G401.6 (cell line): ENCODE measurements around the gene PHLDA3.

Source experiments
- FAIRE-seq: peaks from 2 replicates; lab custom pipeline; 2012; peaks lifted over from hg19 to GRCh38; lab: Jason Lieb, UNC

The PHLDA3 gene

GRCh38 chr1:201468844-201469644 is at the start of gene PHLDA3:
Gene PHLDA3 (minus strand): TSS chr1:201469188. CDS start chr1:201468786, 402 bp downstream.
- FAIRE-seq = peak; percentile 44

DNA sequence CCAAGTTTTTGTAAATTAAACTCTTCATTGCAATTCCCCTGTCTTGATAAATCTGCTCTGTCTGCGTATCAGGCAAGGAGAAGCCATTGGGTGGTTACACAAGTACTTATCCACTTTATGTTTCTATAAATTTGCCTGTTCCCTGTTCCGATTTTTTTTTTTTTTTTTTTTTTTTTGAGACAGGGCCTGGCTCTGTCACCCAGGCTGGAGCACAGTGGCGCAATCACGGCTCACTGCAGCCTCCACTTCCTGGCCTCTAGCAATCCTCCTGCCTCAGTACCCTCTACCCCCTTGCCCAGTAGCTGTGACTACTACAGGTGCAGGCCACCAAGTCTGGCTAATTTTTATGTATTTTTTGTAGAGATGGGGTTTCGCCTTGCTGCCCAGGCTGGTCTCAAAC is 49.1 kb upstream of the PHLDA3 start:
- no peak for FAIRE-seq

DNA sequence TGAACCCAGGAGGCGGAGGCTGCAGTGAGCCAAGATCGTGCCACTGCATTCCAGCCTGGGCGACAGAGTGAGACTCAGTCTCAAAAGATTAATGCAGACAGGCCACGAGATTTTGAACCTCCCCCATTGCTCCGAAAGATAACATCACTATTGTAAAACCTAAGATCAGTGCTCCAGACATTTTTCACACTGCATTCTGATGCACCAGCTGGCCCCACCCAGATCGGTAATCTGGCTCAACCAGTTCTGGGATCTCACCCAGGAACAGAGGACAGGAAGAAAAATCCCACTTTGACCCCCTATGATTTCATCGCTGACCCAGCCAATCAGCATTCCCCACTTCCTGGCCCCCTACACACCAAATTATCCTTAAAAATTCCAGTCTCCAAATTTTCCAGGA is 48.6 kb upstream of the PHLDA3 start:
- no peak for FAIRE-seq

DNA sequence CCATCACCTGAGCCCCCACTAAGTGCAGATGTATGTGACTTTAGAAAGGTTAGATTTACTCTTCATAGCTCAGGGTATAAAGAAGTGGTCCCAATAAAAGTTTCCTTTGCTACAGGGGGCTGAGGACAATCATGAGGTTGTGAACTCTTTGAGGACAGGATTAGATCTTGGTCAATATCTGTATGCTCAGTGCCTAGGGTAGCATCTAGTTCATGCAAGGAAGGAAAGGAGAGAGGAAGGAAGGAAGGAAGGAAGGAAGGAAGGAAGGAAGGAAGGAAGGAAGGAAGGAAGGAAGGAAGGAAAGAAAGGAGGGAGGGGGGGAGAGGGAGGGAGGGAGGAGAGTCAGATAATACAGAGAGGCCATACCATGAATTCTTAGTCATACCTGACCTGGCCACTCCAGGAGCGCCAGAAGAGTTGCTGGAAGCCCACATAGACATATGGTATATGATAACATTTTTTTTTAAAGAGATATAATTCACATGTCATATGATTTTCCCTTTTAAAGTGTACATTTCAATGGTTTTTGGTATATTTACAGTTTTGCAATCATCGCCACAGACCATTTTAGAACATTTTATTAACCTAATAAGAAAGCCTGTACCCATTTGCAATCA is 47.6 kb upstream of the PHLDA3 start:
- no peak for FAIRE-seq

- no peak for FAIRE-seq
These were observed 46.9 kb upstream of the PHLDA3 start for GRCh38 chr1:201515895-201516294.

GRCh38 chr1:201515062-201515750 is 46.2 kb upstream of the PHLDA3 start:
- FAIRE-seq = no peak

DNA sequence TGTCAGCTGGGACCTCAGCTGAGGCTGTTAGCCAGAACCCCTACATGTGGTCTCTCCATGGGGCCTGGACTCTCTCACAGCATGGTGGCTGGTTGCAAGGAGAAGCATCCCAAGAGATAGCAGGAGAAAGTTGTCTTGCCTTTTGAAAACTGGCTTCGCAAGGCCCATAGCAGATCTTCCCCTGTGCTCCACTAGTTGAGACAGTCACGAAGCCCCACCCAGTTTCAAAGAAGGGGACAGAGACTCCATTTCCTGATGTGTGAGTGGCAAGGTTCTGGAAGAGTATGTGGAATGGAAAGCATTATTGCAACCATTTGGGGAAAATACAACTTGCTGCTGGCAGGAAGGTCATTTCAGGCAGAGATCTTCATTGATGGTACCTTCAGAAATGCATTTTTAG is 45.5 kb upstream of the PHLDA3 start:
- FAIRE-seq = no peak

GRCh38 chr1:201513498-201514243 is 44.7 kb upstream of the PHLDA3 start:
- FAIRE-seq = no peak

DNA sequence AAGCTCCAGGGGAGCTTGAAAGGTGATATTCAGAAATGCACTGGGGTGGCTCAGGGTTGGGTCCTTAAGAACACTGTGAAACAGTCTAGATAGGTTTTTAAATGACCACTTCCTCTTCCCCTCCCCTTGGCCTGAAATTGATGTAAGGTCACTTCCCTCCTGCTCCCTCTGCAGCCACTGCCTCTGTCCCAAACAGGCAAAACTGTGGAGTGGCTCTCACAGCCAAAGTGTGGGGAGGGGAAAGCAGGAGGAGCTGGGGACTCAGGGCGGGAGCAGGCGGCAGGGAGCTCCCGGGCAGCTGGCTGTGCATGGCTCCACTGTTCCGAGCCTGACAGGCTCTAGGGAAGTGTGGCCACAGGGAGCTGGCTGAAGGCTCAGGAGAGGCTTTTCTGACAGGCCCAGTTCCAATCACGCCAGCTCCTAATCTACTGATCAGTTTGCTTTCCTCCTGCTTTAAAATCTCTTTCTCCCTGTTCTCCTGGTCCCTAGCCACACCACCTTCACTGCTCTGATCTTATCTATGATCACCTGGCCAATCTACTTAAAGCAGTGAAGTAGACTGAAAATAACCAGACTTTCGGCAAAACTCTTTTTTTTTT is 43.1 kb upstream of the PHLDA3 start:
- no peak for FAIRE-seq

DNA sequence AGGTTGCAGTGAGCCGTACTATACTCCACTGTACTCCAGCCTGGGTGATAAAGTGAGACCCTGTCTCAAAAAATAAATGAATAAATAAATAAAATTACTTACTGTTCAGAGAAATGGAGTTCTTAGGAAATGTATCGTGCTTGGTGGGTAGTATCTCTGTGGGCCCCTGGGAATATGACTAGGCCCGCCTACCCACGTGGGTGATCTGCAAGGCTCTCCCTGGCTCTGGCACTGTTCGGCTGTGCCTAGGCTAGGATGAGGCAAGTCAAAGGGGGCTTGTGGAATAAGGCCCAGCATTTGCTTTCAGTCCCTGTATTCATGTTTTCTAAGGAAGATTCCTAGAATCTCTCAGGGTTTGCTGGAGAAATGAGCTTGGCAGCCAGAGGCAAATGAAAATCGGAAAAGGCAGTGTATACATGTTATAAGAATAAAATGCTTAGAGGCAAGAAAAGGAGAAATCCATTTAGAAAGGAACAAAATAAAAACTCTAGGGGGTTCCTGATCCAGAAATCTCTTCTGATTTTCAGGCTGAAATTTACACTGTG is 42.5 kb upstream of the PHLDA3 start:
- FAIRE-seq = no peak

DNA sequence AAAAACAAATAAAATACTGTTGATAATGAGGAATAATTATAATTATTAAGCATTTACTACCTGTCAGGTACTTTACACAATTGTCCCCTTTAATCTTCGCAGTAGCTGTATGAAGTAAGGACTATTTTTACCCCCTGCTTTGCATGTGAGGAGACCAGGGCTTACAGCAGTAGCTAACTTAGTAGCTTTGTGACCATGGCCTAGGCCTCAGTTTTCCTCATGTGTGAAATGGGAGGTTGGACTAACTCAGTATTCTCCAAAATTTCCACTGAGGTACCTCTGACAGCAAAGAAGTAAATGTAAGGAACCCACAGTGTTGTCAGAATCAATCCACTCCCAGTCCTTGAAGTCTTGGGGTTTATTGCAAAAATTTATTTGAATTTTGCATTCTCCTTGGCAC is 41.7 kb upstream of the PHLDA3 start:
- no peak for FAIRE-seq

DNA sequence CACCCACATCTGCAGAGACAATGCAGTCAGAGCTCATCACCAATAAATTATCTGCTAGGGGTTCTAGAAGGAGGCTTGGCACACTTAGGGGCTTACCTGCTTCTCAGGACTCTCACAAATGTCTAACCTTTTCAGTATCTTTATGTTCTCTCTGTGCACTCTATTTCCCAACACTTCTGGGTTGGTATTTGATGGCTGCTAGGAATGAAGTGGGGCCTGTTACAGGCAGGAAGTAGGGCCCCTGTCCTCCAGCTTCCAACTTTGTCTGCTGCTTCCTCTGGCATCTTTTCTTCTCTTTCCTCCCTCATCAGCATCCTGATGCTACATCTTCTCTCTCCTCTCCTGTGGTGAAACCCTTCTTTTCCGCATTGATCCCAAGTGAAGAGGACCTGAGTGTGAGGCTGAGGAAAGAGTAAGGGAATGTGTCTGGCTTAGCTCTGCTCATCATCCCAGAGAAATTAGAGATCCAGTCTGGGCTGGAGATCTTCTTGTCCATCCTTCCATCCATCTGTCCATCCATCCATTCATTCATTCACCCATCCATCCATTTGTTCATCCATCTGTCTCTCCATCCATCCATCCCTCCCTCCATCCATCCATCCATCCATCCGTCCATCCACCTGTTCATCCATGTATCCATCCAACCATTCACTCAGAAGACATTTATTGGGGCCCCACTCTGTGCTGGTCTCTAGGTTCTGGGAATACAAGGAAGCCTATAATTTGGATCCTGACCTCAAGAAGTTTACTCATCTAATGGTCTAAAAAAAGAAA is 40.8 kb upstream of the PHLDA3 start:
- FAIRE-seq = no peak

GRCh38 chr1:201508809-201509208 is 39.8 kb upstream of the PHLDA3 start:
- no peak for FAIRE-seq

GRCh38 chr1:201507360-201507675 is 38.3 kb upstream of the PHLDA3 start:
- no peak for FAIRE-seq

GRCh38 chr1:201506557-201507359 is 37.8 kb upstream of the PHLDA3 start, which contains the start of gene CSRP1:
Gene CSRP1 (minus strand): TSS chr1:201507123. CDS start chr1:201496303, 10,820 bp downstream.
- no peak for FAIRE-seq

DNA sequence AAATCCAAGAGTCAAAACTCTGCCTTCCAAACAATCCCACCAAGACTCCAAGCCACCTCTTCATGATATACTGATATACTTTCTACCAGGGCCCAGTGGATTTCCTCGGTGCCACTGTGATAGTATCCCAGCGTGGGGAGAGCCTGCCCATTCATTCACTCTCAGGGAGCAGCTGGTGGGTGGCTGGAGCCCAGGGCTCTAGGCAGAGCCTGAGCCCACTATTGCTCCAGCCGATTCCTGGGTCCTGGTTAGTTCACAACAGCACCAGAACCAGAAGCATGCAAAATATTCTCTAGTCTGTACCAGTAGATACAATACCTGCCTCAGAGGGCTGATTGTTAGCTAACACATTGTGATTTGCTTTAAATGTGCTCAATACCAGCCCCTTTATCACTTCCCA is 37.1 kb upstream of the PHLDA3 start:
- FAIRE-seq = no peak

DNA sequence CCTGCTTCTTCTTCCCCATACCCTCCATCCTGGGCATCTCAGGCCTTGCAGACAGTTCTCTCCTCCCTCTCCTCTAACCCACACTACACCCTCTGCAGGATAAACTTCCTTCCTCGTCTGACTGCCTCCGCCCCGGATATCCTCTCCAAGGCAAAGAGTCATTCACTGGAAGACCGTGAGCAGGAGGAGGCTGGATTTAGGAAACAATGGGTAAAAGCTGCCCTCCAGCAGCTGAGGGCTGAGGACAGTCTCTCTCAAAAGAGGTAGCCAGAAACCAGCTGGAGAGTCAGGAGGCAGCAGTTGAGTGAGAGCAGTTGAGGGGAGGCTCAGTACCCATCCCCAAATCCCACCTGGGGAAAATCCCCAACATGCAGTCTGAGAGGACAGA is 36.5 kb upstream of the PHLDA3 start:
- no peak for FAIRE-seq

DNA sequence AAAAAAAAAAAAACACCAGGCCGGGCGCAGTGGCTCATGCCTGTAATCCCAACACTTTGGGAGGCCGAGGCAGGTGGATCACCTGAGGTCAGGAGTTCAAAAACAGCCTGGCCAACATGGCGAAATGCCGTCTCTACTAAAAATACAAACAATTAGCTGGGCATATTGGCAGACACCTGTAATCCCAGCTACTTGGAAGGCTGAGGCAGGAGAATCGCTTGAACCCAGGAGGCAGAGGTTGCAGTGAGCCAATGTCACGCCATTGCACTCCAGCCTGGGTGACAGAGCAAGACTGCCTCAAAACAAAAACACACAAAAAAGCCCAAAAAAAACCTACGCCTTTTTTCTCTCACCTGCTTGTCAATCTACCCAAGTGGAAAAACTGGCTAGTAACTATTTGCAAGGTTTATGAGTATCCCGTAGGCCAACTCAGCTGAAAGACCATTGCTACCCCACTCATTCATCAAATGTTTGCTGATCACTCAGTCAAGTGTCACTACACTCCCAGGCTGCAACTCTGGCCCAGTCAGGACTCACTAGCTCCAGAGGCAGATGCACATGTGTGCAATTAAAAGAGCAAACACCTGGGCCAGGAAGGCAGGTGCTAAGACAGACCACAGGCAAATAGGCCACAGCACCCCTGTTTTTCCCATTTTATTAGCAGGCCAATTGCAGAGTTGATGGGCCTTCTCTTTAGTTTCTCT is 36.0 kb upstream of the PHLDA3 start:
- FAIRE-seq = no peak

- FAIRE-seq = no peak
These were observed 35.2 kb upstream of the PHLDA3 start for GRCh38 chr1:201504179-201504631.
